GM23248 (cell line): ENCODE results near the gene AKNA.

Source experiments
- EZH2 ChIP-seq: fragments of 200-600 bp; sonication (generic); IDR thresholded peaks from 2 replicates; pipeline ENCODE4 v1.6.1; 2018; ENCODE audit warnings: antibody characterized with exemption, mild to moderate bottlenecking; ENCODE audit not compliant: insufficient read depth, poor library complexity, severe bottlenecking
- EZH2phosphoT487 ChIP-seq: fragments of 200-600 bp; sonication (generic); IDR thresholded peaks from 2 replicates; pipeline ENCODE4 v1.6.1; 2018; ENCODE audit warnings: antibody characterized with exemption, moderate library complexity, mild to moderate bottlenecking, low read depth; ENCODE audit not compliant: insufficient read depth

DNA sequence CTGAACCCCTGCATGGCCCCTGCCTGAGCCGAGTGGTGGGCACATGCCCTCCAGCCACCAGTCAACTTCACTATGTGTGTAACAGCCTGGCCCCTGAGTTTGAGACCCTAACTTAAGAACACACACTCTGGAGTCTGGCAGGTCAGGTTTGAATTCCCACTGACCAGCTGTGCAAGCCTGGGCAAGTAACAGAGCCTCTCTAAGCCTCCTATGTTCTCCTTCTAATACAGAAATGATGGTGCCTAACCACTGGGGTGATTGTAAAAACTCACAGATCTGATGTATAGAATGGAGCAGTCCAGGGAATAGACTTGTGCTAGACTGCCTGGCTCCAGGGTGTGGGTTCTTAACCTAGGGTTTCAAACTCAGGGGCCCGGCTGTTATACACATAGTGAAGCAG, 16.7 kb upstream of the AKNA start:
- TF ChIP-seq EZH2phosphoT487 (no peak), EZH2 (no peak)
